ENCODE results near the gene GAGE13. TPM values are rescaled to one million over a fixed set of nuclear protein-coding genes. Genes with fewer than 3 reads are reported as not detected.

GAGE13 gene
- total RNA-seq, 1 donor = not detected

GRCh38 chrX:49286581-49286980 lies 44.8 kb upstream of the GAGE13 start:
- Histone ChIP-seq H3K27ac (ENCODE audit: low read depth, low read length) (no peak overlapping the region), H3K4me1 (ENCODE audit: insufficient read depth, low read length) (no peaks in the 10 kb centered on the region), H3K27me3 (ENCODE audit: insufficient read depth, low read length) (no peaks in the 10 kb centered on the region), H3K4me2 (ENCODE audit: insufficient read depth, low read length) (no peak overlapping the region), H3K79me2 (ENCODE audit: insufficient read depth, low read length) (no peaks in the 10 kb centered on the region), H3K4me3 (ENCODE audit: insufficient read depth, low read length) (no peak overlapping the region), H3K36me3 (ENCODE audit: insufficient read depth, low read length) (no peaks in the 10 kb centered on the region), H4K20me1 (ENCODE audit: insufficient read depth, low read length) (no peaks in the 10 kb centered on the region), H3K9me3 (ENCODE audit: low read depth, low read length) (no peaks in the 10 kb centered on the region), H2AFZ (ENCODE audit: low read length) (no peak overlapping the region)
- peak; percentile 42 for DNase-seq (ENCODE audit: insufficient read length, low spot score, missing footprints)
- TF ChIP-seq CTCF (IDR thresholded peaks at IDR 0.05; ENCODE audit: extremely low read depth, low read depth, low read length) = no peak

- no peaks in the 10 kb centered on the region for H3K4me1 ChIP-seq (ENCODE audit: insufficient read depth, low read length)
- H3K9me3 ChIP-seq (ENCODE audit: low read depth, low read length) = no peaks in the 10 kb centered on the region
- no peaks in the 10 kb centered on the region for H3K36me3 ChIP-seq (ENCODE audit: insufficient read depth, low read length)
- no peaks in the 10 kb centered on the region for H3K79me2 ChIP-seq (ENCODE audit: insufficient read depth, low read length)
- H3K27me3 ChIP-seq (ENCODE audit: insufficient read depth, low read length) = no peaks in the 10 kb centered on the region
- H3K4me3 ChIP-seq (ENCODE audit: insufficient read depth, low read length) = no peak overlapping the region
- no peaks in the 10 kb centered on the region for H4K20me1 ChIP-seq (ENCODE audit: insufficient read depth, low read length)
- DNase-seq (ENCODE audit: insufficient read length, low spot score, missing footprints) = no peak
- H3K4me2 ChIP-seq (ENCODE audit: insufficient read depth, low read length) = no peak overlapping the region
- no peak for TF ChIP-seq CTCF (IDR thresholded peaks at IDR 0.05; ENCODE audit: extremely low read depth, low read depth, low read length)
- no peak overlapping the region for H3K27ac ChIP-seq (ENCODE audit: low read depth, low read length)
- H2AFZ ChIP-seq (ENCODE audit: low read length) = no peak overlapping the region
These were observed 43.7 kb upstream of the GAGE13 start for GRCh38 chrX:49287665-49288064.

GRCh38 chrX:49290215-49290614 lies 41.2 kb upstream of the GAGE13 start:
- H2AFZ ChIP-seq (ENCODE audit: low read length) = no peak overlapping the region
- H3K4me3 ChIP-seq (ENCODE audit: insufficient read depth, low read length) = no peak overlapping the region
- H3K36me3 ChIP-seq (ENCODE audit: insufficient read depth, low read length) = no peaks in the 10 kb centered on the region
- no peak overlapping the region for H3K27ac ChIP-seq (ENCODE audit: low read depth, low read length)
- no peak overlapping the region for H3K4me2 ChIP-seq (ENCODE audit: insufficient read depth, low read length)
- H3K4me1 ChIP-seq (ENCODE audit: insufficient read depth, low read length) = no peaks in the 10 kb centered on the region
- H3K79me2 ChIP-seq (ENCODE audit: insufficient read depth, low read length) = no peaks in the 10 kb centered on the region
- DNase-seq (ENCODE audit: insufficient read length, low spot score, missing footprints) = no peak
- H3K9me3 ChIP-seq (ENCODE audit: low read depth, low read length) = no peaks in the 10 kb centered on the region
- TF ChIP-seq CTCF (IDR thresholded peaks at IDR 0.05; ENCODE audit: extremely low read depth, low read depth, low read length) = no peak
- no peaks in the 10 kb centered on the region for H3K27me3 ChIP-seq (ENCODE audit: insufficient read depth, low read length)
- H4K20me1 ChIP-seq (ENCODE audit: insufficient read depth, low read length) = no peaks in the 10 kb centered on the region

GRCh38 chrX:49291615-49292337 lies 39.6 kb upstream of the GAGE13 start:
- Histone ChIP-seq H3K79me2 (ENCODE audit: insufficient read depth, low read length) (no peaks in the 10 kb centered on the region), H2AFZ (ENCODE audit: low read length) (no peak overlapping the region), H4K20me1 (ENCODE audit: insufficient read depth, low read length) (no peaks in the 10 kb centered on the region), H3K36me3 (ENCODE audit: insufficient read depth, low read length) (no peaks in the 10 kb centered on the region), H3K9me3 (ENCODE audit: low read depth, low read length) (no peaks in the 10 kb centered on the region), H3K27ac (ENCODE audit: low read depth, low read length) (no peak overlapping the region), H3K4me1 (ENCODE audit: insufficient read depth, low read length) (no peaks in the 10 kb centered on the region), H3K4me2 (ENCODE audit: insufficient read depth, low read length) (no peak overlapping the region), H3K4me3 (ENCODE audit: insufficient read depth, low read length) (no peak overlapping the region), H3K27me3 (ENCODE audit: insufficient read depth, low read length) (no peaks in the 10 kb centered on the region)
- TF ChIP-seq CTCF (IDR thresholded peaks at IDR 0.05; ENCODE audit: extremely low read depth, low read depth, low read length) = peak; percentile 60
- peak; percentile 73 for DNase-seq (ENCODE audit: insufficient read length, low spot score, missing footprints)
